ENCODE measurements around the gene ABHD12. TPM values are rescaled to one million over a fixed set of nuclear protein-coding genes. Genes with fewer than 3 reads are reported as not detected.

Gene ABHD12
- total and polyA plus RNA-seq, 2 donors (not counting 3 experiments of a cell fraction or from before 2014, with no cell fraction given) = 19.2 to 36.0 TPM

DNA sequence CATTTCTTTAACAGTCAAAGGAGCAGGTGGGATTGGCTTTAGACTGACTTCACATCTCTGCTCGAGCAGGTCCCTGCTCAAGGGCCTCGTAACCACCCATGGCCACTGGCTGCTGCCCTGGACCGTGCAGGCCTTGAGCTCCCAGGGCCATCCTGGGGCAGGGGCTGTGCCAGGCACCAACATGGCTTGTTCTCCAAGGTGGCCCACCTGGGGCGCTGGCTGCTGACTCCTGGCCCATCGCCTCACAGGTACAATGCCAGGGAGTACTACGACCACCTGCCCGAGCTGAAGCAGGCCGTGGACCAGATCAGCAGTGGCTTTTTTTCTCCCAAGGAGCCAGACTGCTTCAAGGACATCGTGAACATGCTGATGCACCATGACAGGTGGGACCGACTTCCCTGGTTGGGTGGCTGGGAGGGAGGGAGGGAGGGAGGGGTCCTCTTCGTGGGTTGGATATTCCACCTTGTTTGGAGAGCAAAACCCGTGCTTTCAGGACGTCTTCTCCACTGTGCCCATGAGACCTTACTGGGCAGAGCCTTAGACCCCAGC is 96.7 kb downstream of the ABHD12 start:
- Histone ChIP-seq H3K9ac (replicated peaks; ENCODE audit: extremely low read depth, insufficient read depth, low read length) (no peak overlapping the region), H3K4me3 (replicated peaks in 1 of 3; ENCODE audit: insufficient read depth in 1 of 3, low read depth in 1 of 3, low read length in 3 of 3) (no peak overlapping the region), H3K4me2 (ENCODE audit: insufficient read depth, low read length) (no peak overlapping the region), H3K27ac (ENCODE audit: insufficient read depth, low read depth, low read length) (no peak overlapping the region), H3K9me1 (replicated peaks; ENCODE audit: control insufficient read depth, extremely low read depth, insufficient read depth, low read length) (no peaks in the 10 kb centered on the region), H4K20me1 (replicated peaks; ENCODE audit: control insufficient read depth, extremely low read depth, insufficient read depth, low read length) (no peaks in the 10 kb centered on the region), H3K27me3 (ENCODE audit: control insufficient read depth in 2 of 2, insufficient read depth in 2 of 2, low read length in 2 of 2) (no peaks in the 10 kb centered on the region), H3K4me1 (ENCODE audit: control insufficient read depth, extremely low read depth, insufficient read depth, low read length) (no peaks in the 10 kb centered on the region), H3K79me2 (ENCODE audit: control insufficient read depth, insufficient read depth, low read length) (no peaks in the 10 kb centered on the region), H3K9me3 (replicated peaks; ENCODE audit: control insufficient read depth, insufficient read depth, low read length) (no peaks in the 10 kb centered on the region), H2AFZ (ENCODE audit: low read depth, low read length) (no peak overlapping the region), H3K36me3 (ENCODE audit: control insufficient read depth in 2 of 2, extremely low read depth in 1 of 2, insufficient read depth in 2 of 2, low read length in 2 of 2) (peaks cover 3 to 15% of the 10 kb centered on the region in 2 experiments)
- intact Hi-C loops (cut with micrococcal nuclease) = loop anchor here (1.0 to 2.0 kb wide), 2 partner anchors 97 to 105 kb away; partner anchors contain the start of gene ABHD12
- POLR2A ChIA-PET = no interaction called here
- no peak for FAIRE-seq
- no TSS peak for BruUV-seq (replicated peaks)
- CTCF ChIA-PET = interaction anchor here (1.0 to 5.0 kb wide), 3 partner anchors 22 to 104 kb away, joined by 3 to 104 read pairs (median 7); partner anchors contain the start of gene ABHD12
- DNase-seq (ENCODE audit: low read depth, low spot score) = no peak
- dilution Hi-C loops (cut with MboI; ENCODE audit: extremely low pct_ligation_motif_present, low sequenced_read_pairs) = no loop called here
- TF ChIP-seq POLR2A (IDR thresholded peaks at IDR 0.05; ENCODE audit: low read depth, low read length) (no peak), MYC (IDR thresholded peaks at IDR 0.05; ENCODE audit: low read depth, low read length) (no peak), FOS (IDR thresholded peaks at IDR 0.05; ENCODE audit: borderline replicate concordance, insufficient read depth, low read length) (no peak), JUN (IDR thresholded peaks at IDR 0.05; ENCODE audit: borderline replicate concordance, insufficient read depth, insufficient read length, low read depth) (no peak)

DNA sequence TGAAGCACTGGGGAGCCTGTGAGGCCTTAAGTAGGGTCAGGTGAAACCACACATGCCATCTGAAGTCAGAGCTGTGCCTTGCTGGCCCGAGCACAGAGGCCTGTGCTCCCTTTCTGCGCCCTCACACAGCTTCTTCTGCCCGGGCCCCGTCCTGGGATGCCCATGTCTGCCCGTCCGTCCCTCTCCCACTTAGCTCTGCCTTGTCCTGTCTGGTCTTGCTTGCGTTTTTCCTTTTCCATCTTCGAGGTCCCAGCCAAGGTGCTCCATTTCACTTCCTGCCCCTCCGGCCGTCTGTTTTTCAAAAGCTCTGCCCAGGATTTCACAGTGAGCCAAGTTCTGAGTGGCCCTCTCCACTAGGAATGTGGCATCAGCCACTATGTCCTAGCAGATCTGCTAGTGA is 97.1 kb downstream of the ABHD12 start:
- no peaks in the 10 kb centered on the region for H3K4me1 ChIP-seq (ENCODE audit: control insufficient read depth, extremely low read depth, insufficient read depth, low read length)
- intact Hi-C loops (cut with micrococcal nuclease) (no loop called here), dilution Hi-C loops (cut with MboI; ENCODE audit: extremely low pct_ligation_motif_present, low sequenced_read_pairs) (no loop called here)
- no peaks in the 10 kb centered on the region for H4K20me1 ChIP-seq (replicated peaks; ENCODE audit: control insufficient read depth, extremely low read depth, insufficient read depth, low read length)
- H3K79me2 ChIP-seq (ENCODE audit: control insufficient read depth, insufficient read depth, low read length) = no peaks in the 10 kb centered on the region
- FAIRE-seq (no peak), DNase-seq (ENCODE audit: low read depth, low spot score) (no peak)
- H3K9me3 ChIP-seq (replicated peaks; ENCODE audit: control insufficient read depth, insufficient read depth, low read length) = no peaks in the 10 kb centered on the region
- no peak overlapping the region for H3K4me3 ChIP-seq (replicated peaks in 1 of 3; ENCODE audit: insufficient read depth in 1 of 3, low read depth in 1 of 3, low read length in 3 of 3)
- no peaks in the 10 kb centered on the region for H3K27me3 ChIP-seq (ENCODE audit: control insufficient read depth in 2 of 2, insufficient read depth in 2 of 2, low read length in 2 of 2)
- no peak overlapping the region for H2AFZ ChIP-seq (ENCODE audit: low read depth, low read length)
- no peak overlapping the region for H3K27ac ChIP-seq (ENCODE audit: insufficient read depth, low read depth, low read length)
- no peak overlapping the region for H3K4me2 ChIP-seq (ENCODE audit: insufficient read depth, low read length)
- peaks cover 3 to 19% of the 10 kb centered on the region in 2 experiments for H3K36me3 ChIP-seq (ENCODE audit: control insufficient read depth in 2 of 2, extremely low read depth in 1 of 2, insufficient read depth in 2 of 2, low read length in 2 of 2)
- no peaks in the 10 kb centered on the region for H3K9me1 ChIP-seq (replicated peaks; ENCODE audit: control insufficient read depth, extremely low read depth, insufficient read depth, low read length)
- no TSS peak for BruUV-seq (replicated peaks)
- no peak overlapping the region for H3K9ac ChIP-seq (replicated peaks; ENCODE audit: extremely low read depth, insufficient read depth, low read length)
- no peak for TF ChIP-seq MYC (IDR thresholded peaks at IDR 0.05; ENCODE audit: low read depth, low read length)
- ChIA-PET CTCF (interaction anchor here (1.0 to 5.0 kb wide), 4 partner anchors 21 to 105 kb away, joined by 3 to 104 read pairs (median 5); partner anchors contain the start of gene ABHD12), POLR2A (no interaction called here)
